Neural progenitor cell (in vitro differentiated cells): ENCODE data around the gene GINM1.

Source experiments
- CTCF ChIP-seq: fragments of 200-600 bp; sonication (generic); IDR thresholded peaks from 2 replicates; pipeline ENCODE4 v1.5.1; 2017; ENCODE audit warnings: antibody characterized with exemption, mild to moderate bottlenecking
- EZH2 ChIP-seq: fragments of 200-600 bp; sonication (generic); IDR thresholded peaks from 2 replicates; pipeline ENCODE4 v1.6.1; 2017; ENCODE audit warnings: antibody characterized with exemption, mild to moderate bottlenecking, moderate library complexity
- EZH2phosphoT487 ChIP-seq: fragments of 200-600 bp; sonication (generic); IDR thresholded peaks from 2 replicates; pipeline ENCODE4 v1.6.1; 2017; ENCODE audit warnings: antibody characterized with exemption

DNA sequence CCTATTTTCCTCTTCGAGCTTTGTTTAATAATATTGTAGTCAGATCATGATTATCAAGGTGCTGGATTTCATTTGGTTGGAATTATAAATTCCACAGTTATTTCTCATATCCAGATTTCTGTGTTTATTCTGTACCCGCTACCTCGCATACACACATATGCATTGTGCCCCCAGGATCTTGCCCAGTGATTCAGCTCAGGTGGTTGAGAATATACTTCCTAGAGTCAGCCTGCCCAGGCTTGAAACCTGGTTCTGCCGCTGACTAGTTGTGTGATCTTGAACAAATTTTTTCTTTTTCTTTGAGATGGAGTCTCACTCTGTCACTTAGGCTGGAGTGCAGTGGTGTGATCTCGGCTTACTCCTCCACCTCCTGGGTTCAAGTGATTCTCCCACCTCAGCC lies 14.7 kb downstream of the GINM1 start:
- TF ChIP-seq EZH2phosphoT487 = no peak
- TF ChIP-seq CTCF = no peak
- TF ChIP-seq EZH2 = no peak
